Parathyroid adenoma (tissue), 2 donors: ENCODE results near the gene AGAP1.

Experiments
- H2AFZ ChIP-seq: fragments of 300-600 bp; sonication (generic); one replicate; pipeline ENCODE4 v1.7.0; 2017; ENCODE audit warnings: antibody characterized with exemption, mild to moderate bottlenecking
- H3K27ac ChIP-seq: fragments of 300-600 bp; sonication (generic); one replicate; pipeline ENCODE4 v1.7.0; 2017
- H3K27me3 ChIP-seq: fragments of 300-600 bp; sonication (generic); one replicate; pipeline ENCODE4 v1.7.0; 2017; ENCODE audit warnings: low read length; ENCODE audit not compliant: control insufficient read depth, insufficient read depth
- H3K36me3 ChIP-seq: fragments of 300-600 bp; sonication (generic); one replicate; pipeline ENCODE4 v1.7.0; 2017; ENCODE audit warnings: low read length; ENCODE audit not compliant: control insufficient read depth, insufficient read depth
- H3K4me1 ChIP-seq: fragments of 300-600 bp; sonication (generic); one replicate; pipeline ENCODE4 v1.7.0; 2017; ENCODE audit warnings: control low read depth
- H3K4me2 ChIP-seq: fragments of 300-600 bp; sonication (generic); one replicate; pipeline ENCODE4 v1.7.0; 2017; ENCODE audit warnings: low read length
- H3K4me3 ChIP-seq: fragments of 300-600 bp; sonication (generic); one replicate; pipeline ENCODE4 v1.7.0; 2017; ENCODE audit warnings: low read depth, low read length
- H3K79me2 ChIP-seq: fragments of 300-600 bp; sonication (generic); one replicate; pipeline ENCODE4 v1.7.0; 2017; ENCODE audit warnings: control low read depth
- H3K9ac ChIP-seq: fragments of 300-600 bp; sonication (generic); one replicate; pipeline ENCODE4 v1.7.0; 2017; ENCODE audit warnings: mild to moderate bottlenecking
- H3K9me3 ChIP-seq: fragments of 300-600 bp; sonication (generic); one replicate; pipeline ENCODE4 v1.7.0; 2017; ENCODE audit warnings: low read length; ENCODE audit not compliant: control insufficient read depth
- TF ChIP-seq, protein P1 (sequence below): fragments of 300-600 bp; sonication (generic); IDR thresholded peaks from one replicate; pipeline ENCODE4 v1.7.0; 2017; ENCODE audit warnings: antibody characterized with exemption, mild to moderate bottlenecking
- donor health status: primary hyperparathyroidism.

AGAP1 gene

DNA sequence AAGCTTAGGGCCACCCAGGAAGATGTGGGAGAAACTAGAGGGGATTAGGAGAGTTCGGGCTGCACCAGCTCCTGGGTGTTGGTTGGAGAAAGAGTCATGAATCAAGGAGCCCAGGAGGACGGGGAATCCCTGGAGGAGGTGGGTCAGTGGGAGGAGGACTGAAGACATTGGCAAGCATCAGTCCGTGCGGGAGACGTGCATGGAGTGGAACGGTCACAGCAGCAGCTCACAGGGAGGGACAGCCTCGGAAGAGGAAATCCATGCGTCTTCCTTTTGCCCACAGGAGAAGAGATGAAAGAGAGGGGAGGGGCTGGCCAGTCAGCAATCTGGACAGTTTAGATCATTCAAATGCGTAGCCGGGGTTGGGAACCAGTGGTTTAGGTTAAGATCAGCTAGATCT, 495.7 kb downstream of the AGAP1 start:
- Histone ChIP-seq H3K4me1 (no peaks in the 10 kb centered on the region), H3K27me3 (no peaks in the 10 kb centered on the region)

DNA sequence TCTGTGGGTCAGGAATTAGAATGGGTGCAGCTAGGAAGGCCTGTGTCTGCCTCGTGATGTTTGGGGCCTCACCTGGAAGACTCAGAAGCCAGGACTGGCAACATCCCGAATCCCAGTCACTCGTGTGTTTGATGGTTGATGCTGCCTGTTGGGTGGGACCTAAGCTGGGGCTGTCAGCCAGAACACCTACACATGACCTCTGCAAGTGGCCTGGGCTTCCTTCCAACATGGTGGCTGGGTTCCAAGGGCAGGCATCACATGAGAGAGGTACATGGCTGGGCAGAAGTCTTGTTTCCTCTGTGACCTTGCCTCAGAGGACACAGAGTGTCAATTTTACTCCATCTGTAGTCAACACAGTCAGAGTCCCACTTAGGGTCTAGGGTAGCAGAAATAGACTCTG, 496.5 kb downstream of the AGAP1 start:
- Histone ChIP-seq H3K9me3 (no peaks in the 10 kb centered on the region), H2AFZ (no peak overlapping the region), H3K9ac (no peak overlapping the region), H3K4me2 (no peak overlapping the region), H3K4me1 (no peaks in the 10 kb centered on the region), H3K4me3 (no peak overlapping the region), H3K79me2 (no peaks in the 10 kb centered on the region), H3K27me3 (no peaks in the 10 kb centered on the region), H3K36me3 (no peaks in the 10 kb centered on the region), H3K27ac (no peak overlapping the region)
- TF ChIP-seq, protein P1, sequence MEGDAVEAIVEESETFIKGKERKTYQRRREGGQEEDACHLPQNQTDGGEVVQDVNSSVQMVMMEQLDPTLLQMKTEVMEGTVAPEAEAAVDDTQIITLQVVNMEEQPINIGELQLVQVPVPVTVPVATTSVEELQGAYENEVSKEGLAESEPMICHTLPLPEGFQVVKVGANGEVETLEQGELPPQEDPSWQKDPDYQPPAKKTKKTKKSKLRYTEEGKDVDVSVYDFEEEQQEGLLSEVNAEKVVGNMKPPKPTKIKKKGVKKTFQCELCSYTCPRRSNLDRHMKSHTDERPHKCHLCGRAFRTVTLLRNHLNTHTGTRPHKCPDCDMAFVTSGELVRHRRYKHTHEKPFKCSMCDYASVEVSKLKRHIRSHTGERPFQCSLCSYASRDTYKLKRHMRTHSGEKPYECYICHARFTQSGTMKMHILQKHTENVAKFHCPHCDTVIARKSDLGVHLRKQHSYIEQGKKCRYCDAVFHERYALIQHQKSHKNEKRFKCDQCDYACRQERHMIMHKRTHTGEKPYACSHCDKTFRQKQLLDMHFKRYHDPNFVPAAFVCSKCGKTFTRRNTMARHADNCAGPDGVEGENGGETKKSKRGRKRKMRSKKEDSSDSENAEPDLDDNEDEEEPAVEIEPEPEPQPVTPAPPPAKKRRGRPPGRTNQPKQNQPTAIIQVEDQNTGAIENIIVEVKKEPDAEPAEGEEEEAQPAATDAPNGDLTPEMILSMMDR: no peak

More for the DNA sequence above, 495.7 kb downstream of the AGAP1 start:
- no peak overlapping the region for H2AFZ ChIP-seq
- no peaks in the 10 kb centered on the region for H3K79me2 ChIP-seq
- no peaks in the 10 kb centered on the region for H3K9me3 ChIP-seq
- no peak overlapping the region for H3K9ac ChIP-seq
- H3K27ac ChIP-seq: no peak overlapping the region
- H3K36me3 ChIP-seq: no peaks in the 10 kb centered on the region
- TF ChIP-seq, protein P1: no peak
- no peak overlapping the region for H3K4me2 ChIP-seq
- H3K4me3 ChIP-seq: no peak overlapping the region

DNA sequence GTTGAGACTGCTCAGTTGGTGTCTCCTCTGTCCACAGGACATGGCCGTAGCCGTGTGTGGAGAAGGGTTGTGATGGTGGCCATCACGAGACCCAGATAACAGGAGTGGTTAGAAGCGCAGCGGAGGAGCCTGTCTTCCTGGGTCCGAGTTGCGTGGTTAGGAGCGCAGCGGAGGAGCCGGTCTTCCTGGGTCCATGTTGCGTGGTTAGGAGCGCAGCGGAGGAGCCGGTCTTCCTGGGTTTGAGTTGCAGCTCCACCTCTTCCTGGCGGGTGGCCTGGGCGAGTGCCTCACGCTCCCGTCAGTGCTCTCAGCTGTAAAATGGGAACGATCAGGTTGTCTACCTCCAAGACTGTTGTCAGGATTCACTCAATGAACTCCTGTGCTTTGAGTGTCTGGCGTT, 498.2 kb downstream of the AGAP1 start:
- Histone ChIP-seq H3K36me3 (no peaks in the 10 kb centered on the region), H3K4me2 (no peak overlapping the region), H3K79me2 (no peaks in the 10 kb centered on the region), H3K27ac (no peak overlapping the region), H3K9me3 (no peaks in the 10 kb centered on the region), H3K4me1 (no peaks in the 10 kb centered on the region), H3K27me3 (no peaks in the 10 kb centered on the region), H3K9ac (no peak overlapping the region), H3K4me3 (no peak overlapping the region), H2AFZ (no peak overlapping the region)
- TF ChIP-seq, protein P1: no peak

DNA sequence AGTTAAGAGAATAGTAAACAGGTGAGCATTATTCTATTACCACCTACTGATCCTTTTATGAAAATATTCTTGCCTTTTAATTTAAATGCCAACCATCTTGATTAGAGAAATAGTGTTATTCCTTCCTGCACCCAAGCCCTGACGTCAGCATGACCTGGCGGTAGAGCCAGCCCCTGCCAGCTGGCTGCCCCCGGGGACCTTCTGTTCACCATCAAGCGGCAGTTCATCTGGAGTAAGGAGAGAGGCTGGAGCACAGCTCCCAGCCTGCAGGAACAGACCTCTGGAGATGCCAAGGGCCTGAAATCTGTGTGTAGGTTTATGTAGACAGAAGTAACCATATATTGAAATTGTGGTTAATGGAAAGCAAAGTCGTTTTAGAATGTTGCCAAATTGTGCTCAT, 502.6 kb downstream of the AGAP1 start:
- H3K36me3 ChIP-seq: no peaks in the 10 kb centered on the region
- H3K9me3 ChIP-seq: no peaks in the 10 kb centered on the region
- no peak overlapping the region for H3K4me3 ChIP-seq
- H2AFZ ChIP-seq: no peak overlapping the region
- no peak overlapping the region for H3K27ac ChIP-seq
- H3K9ac ChIP-seq: no peak overlapping the region
- no peak overlapping the region for H3K4me2 ChIP-seq
- no peaks in the 10 kb centered on the region for H3K79me2 ChIP-seq
- TF ChIP-seq, protein P1: no peak
- H3K4me1 ChIP-seq: no peaks in the 10 kb centered on the region
- no peaks in the 10 kb centered on the region for H3K27me3 ChIP-seq

DNA sequence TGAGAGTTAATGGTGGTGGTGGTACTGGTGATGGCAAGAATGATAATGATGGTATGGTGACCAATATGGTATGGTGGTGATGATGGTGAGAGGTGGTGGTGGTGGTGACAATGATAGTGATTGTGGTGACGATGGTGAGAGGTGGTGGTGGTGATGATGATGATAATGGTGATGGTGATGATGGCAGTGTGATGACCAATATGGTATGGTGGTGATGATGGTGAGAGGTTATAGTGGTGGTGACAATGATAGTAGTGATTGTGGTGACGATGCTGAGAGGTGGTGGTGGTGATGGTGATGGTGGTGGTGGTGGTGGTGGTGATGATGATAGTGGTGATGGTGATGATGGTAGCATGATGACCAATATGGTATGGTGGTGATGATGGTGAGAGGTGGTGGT, 505.2 kb downstream of the AGAP1 start:
- no peak overlapping the region for H3K9ac ChIP-seq
- no peaks in the 10 kb centered on the region for H3K36me3 ChIP-seq
- H2AFZ ChIP-seq: no peak overlapping the region
- TF ChIP-seq, protein P1: no peak
- H3K79me2 ChIP-seq: no peaks in the 10 kb centered on the region
- no peak overlapping the region for H3K27ac ChIP-seq
- no peaks in the 10 kb centered on the region for H3K27me3 ChIP-seq
- no peaks in the 10 kb centered on the region for H3K9me3 ChIP-seq
- no peak overlapping the region for H3K4me2 ChIP-seq
- no peak overlapping the region for H3K4me3 ChIP-seq
- no peaks in the 10 kb centered on the region for H3K4me1 ChIP-seq
